ENCODE data around the gene ATP6V1G2. TPM values are rescaled to one million over a fixed set of nuclear protein-coding genes. Genes with fewer than 3 reads are reported as not detected.

The ATP6V1G2 gene
- total RNA-seq, 1 experiment from 2014 or later, result 0.98 TPM

DNA sequence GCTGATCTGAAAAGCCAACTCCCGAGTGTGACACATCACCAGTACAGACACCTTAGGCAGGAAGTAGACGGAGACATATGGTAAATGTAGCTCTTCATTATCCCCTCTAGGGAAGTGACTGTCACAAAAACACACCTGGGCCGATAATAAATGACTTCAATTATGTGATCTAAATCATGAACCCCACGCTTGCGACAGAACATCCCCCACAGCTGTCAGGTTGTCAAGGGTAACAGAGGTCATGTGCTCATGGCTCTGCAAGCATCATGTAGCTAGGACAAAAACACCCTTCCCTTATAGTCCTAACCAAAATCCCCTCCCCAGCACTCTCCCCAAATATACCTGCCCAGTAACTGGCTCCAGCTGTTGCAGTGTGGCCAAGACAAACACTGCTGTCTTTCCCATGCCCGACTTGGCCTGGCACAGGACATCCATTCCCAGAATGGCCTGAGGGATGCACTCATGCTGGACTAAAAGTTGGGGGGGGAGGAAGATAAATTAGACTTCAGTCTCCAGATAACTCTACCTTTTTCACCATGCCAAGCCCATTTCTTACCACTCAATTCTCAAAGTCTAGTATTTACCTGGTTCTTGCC lies 7.5 kb downstream of the ATP6V1G2 start:
- DNase-seq (ENCODE audit: low read depth, low spot score) (no peak), ATAC-seq (no peak)
- peaks cover 39% of the 10 kb centered on the region for H3K36me3 ChIP-seq (ENCODE audit: control insufficient read depth, insufficient read depth, low read length)
- in situ Hi-C loops (cut with HindIII; ENCODE audit: low pct_unique_long_range_greater_than_20kb, low sequenced_read_pairs) (no loop called here), intact Hi-C loops (cut with micrococcal nuclease; ENCODE audit: unreplicated experiment) (no loop called here)
- peak overlapping the region; percentile 54 to 98 for H3K4me3 ChIP-seq (ENCODE audit: low read depth in 2 of 2, low read length in 2 of 2)
- H3K4me1 ChIP-seq (ENCODE audit: control insufficient read depth, insufficient read depth, low read length), result peaks cover 19% of the 10 kb centered on the region
- POLR2A ChIA-PET, result interaction anchor here (0.5 kb wide), 1 partner anchor 20 kb away, joined by 4 read pairs; no protein-coding TSS in a partner anchor
- no peak overlapping the region; the same call in 1 of the 2 replicates for H3K27ac ChIP-seq (ENCODE audit: low read length)
- BruUV-seq (replicated peaks), result no TSS peak
- CTCF ChIA-PET, result no interaction called here
- no peaks in the 10 kb centered on the region for H3K27me3 ChIP-seq (ENCODE audit: control insufficient read depth, insufficient read depth, low read length)
- H3K9me3 ChIP-seq (ENCODE audit: control insufficient read depth, insufficient read depth, low read depth, low read length), result no peaks in the 10 kb centered on the region
- TF ChIP-seq, protein P1, sequence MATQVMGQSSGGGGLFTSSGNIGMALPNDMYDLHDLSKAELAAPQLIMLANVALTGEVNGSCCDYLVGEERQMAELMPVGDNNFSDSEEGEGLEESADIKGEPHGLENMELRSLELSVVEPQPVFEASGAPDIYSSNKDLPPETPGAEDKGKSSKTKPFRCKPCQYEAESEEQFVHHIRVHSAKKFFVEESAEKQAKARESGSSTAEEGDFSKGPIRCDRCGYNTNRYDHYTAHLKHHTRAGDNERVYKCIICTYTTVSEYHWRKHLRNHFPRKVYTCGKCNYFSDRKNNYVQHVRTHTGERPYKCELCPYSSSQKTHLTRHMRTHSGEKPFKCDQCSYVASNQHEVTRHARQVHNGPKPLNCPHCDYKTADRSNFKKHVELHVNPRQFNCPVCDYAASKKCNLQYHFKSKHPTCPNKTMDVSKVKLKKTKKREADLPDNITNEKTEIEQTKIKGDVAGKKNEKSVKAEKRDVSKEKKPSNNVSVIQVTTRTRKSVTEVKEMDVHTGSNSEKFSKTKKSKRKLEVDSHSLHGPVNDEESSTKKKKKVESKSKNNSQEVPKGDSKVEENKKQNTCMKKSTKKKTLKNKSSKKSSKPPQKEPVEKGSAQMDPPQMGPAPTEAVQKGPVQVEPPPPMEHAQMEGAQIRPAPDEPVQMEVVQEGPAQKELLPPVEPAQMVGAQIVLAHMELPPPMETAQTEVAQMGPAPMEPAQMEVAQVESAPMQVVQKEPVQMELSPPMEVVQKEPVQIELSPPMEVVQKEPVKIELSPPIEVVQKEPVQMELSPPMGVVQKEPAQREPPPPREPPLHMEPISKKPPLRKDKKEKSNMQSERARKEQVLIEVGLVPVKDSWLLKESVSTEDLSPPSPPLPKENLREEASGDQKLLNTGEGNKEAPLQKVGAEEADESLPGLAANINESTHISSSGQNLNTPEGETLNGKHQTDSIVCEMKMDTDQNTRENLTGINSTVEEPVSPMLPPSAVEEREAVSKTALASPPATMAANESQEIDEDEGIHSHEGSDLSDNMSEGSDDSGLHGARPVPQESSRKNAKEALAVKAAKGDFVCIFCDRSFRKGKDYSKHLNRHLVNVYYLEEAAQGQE (IDR thresholded peaks at IDR 0.05; ENCODE audit: insufficient read depth in 1 of 2, low read depth in 2 of 2, low read length in 1 of 2), result no peak
- TF ChIP-seq POLR2AphosphoS5 (IDR thresholded peaks at IDR 0.05; ENCODE audit: low read depth, low read length), result no peak
- TF ChIP-seq TCF7L2 (IDR thresholded peaks at IDR 0.05; ENCODE audit: low read depth, low read length), result no peak
- TF ChIP-seq, protein P2, sequence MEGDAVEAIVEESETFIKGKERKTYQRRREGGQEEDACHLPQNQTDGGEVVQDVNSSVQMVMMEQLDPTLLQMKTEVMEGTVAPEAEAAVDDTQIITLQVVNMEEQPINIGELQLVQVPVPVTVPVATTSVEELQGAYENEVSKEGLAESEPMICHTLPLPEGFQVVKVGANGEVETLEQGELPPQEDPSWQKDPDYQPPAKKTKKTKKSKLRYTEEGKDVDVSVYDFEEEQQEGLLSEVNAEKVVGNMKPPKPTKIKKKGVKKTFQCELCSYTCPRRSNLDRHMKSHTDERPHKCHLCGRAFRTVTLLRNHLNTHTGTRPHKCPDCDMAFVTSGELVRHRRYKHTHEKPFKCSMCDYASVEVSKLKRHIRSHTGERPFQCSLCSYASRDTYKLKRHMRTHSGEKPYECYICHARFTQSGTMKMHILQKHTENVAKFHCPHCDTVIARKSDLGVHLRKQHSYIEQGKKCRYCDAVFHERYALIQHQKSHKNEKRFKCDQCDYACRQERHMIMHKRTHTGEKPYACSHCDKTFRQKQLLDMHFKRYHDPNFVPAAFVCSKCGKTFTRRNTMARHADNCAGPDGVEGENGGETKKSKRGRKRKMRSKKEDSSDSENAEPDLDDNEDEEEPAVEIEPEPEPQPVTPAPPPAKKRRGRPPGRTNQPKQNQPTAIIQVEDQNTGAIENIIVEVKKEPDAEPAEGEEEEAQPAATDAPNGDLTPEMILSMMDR (IDR thresholded peaks at IDR 0.05), result no peak
- TF ChIP-seq SIN3A (IDR thresholded peaks at IDR 0.05; ENCODE audit: borderline replicate concordance, insufficient read depth, low read depth, low read length), result no peak

- intact Hi-C loops (cut with micrococcal nuclease; ENCODE audit: unreplicated experiment), result no loop called here
- H3K27me3 ChIP-seq (ENCODE audit: control insufficient read depth, insufficient read depth, low read length), result no peaks in the 10 kb centered on the region
- H3K9me3 ChIP-seq (ENCODE audit: control insufficient read depth, insufficient read depth, low read depth, low read length), result no peaks in the 10 kb centered on the region
- BruUV-seq (replicated peaks), result no TSS peak
- ChIA-PET POLR2A (interaction anchor here (0.9 kb wide), 1 partner anchor 38 kb away, joined by 3 read pairs; no protein-coding TSS in a partner anchor), CTCF (interaction anchor here (0.6 kb wide), 2 partner anchors 45 to 85 kb away, joined by 3 to 6 read pairs; no protein-coding TSS in a partner anchor)
- TF ChIP-seq, protein P1 (IDR thresholded peaks at IDR 0.05; ENCODE audit: insufficient read depth in 1 of 2, low read depth in 2 of 2, low read length in 1 of 2), result no peak
- TF ChIP-seq, protein P2 (IDR thresholded peaks at IDR 0.05), result no peak
- TF ChIP-seq POLR2AphosphoS5 (IDR thresholded peaks at IDR 0.05; ENCODE audit: low read depth, low read length) (no peak), SIN3A (IDR thresholded peaks at IDR 0.05; ENCODE audit: borderline replicate concordance, insufficient read depth, low read depth, low read length) (no peak), TCF7L2 (IDR thresholded peaks at IDR 0.05; ENCODE audit: low read depth, low read length) (no peak)
- H3K4me1 ChIP-seq (ENCODE audit: control insufficient read depth, insufficient read depth, low read length), result peaks cover 14% of the 10 kb centered on the region
- no peak overlapping the region for H3K4me3 ChIP-seq (ENCODE audit: low read depth in 2 of 2, low read length in 2 of 2)
- peaks cover 49% of the 10 kb centered on the region for H3K36me3 ChIP-seq (ENCODE audit: control insufficient read depth, insufficient read depth, low read length)
- DNase-seq (ENCODE audit: low read depth, low spot score) (no peak), ATAC-seq (no peak)
- no peak overlapping the region for H3K27ac ChIP-seq (ENCODE audit: low read length)
- in situ Hi-C loops (cut with HindIII; ENCODE audit: low pct_unique_long_range_greater_than_20kb, low sequenced_read_pairs), result no loop called here
These were observed 10.7 kb downstream of the ATP6V1G2 start for GRCh38 chr6:31535538-31536324.

Data from Panc1 (cell line).